Gastrocnemius medialis (tissue), 4 donors: ENCODE results near the gene CPLX1.

Experiments
- POLR2A ChIP-seq, 2 donors: fragments of 450-650 bp; IDR thresholded peaks; one replicate each; pipeline ENCODE4 v1.6.1; 2017; ENCODE audit warnings: antibody characterized with exemption in 2 of 2, mild to moderate bottlenecking in 2 of 2, moderate library complexity in 2 of 2
- TF ChIP-seq, protein P1 (sequence below), 5 experiments: fragments of 450-650 bp in 3 of 5; fragments of 200-600 bp in 2 of 5; sonication (generic) in 2 of 5; IDR thresholded peaks in 4 of 5; conservative IDR thresholded peaks in 1 of 5; 1 replicate in 4 of 5; 2 replicates in 1 of 5; pipeline ENCODE4 v1.5.1; 2016 to 2019; ENCODE audit warnings: antibody characterized with exemption in 5 of 5, mild to moderate bottlenecking in 3 of 5, moderate library complexity in 3 of 5

GRCh38 chr4:829291-829690 is 3.4 kb upstream of the CPLX1 start:
- TF ChIP-seq, protein P1, sequence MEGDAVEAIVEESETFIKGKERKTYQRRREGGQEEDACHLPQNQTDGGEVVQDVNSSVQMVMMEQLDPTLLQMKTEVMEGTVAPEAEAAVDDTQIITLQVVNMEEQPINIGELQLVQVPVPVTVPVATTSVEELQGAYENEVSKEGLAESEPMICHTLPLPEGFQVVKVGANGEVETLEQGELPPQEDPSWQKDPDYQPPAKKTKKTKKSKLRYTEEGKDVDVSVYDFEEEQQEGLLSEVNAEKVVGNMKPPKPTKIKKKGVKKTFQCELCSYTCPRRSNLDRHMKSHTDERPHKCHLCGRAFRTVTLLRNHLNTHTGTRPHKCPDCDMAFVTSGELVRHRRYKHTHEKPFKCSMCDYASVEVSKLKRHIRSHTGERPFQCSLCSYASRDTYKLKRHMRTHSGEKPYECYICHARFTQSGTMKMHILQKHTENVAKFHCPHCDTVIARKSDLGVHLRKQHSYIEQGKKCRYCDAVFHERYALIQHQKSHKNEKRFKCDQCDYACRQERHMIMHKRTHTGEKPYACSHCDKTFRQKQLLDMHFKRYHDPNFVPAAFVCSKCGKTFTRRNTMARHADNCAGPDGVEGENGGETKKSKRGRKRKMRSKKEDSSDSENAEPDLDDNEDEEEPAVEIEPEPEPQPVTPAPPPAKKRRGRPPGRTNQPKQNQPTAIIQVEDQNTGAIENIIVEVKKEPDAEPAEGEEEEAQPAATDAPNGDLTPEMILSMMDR (IDR thresholded peaks at IDR 0.05 in 4 of 5, conservative IDR thresholded peaks at IDR 0.05 in 1 of 5): no peak
- no peak for TF ChIP-seq POLR2A (IDR thresholded peaks at IDR 0.05)
